ENCODE measurements around the gene EPB41L3. TPM values are rescaled to one million over a fixed set of nuclear protein-coding genes. Genes with fewer than 3 reads are reported as not detected.

The EPB41L3 gene
- total and polyA plus RNA-seq, 10 of the 15 experiments (the other 5 are each of a cell fraction or from before 2014, with no cell fraction given), result 0.11 to 0.69 (median 0.23) TPM; not detected in 6

DNA sequence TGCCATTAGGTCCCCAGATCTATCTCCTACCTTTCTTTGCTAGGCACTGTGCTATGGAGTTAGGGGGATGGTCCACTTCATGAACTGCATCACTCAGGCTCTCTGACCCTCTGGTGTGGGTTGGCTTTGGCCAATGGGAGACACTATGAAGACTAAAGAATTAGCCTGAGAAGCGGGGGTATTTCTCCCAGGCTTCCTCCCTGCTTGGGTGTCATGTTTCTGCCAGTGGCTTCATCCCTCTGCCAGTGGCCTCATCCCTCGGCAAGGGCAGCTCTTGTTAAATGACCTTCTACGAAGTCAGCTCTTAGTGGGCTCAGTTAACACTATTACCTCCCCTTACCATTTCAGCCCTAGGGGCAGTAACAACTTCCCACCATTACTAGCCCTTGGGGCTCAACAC lies 41.9 kb upstream of the EPB41L3 start (continued):
- TF ChIP-seq E4F1 (IDR thresholded peaks at IDR 0.05; ENCODE audit: borderline replicate concordance, partially characterized antibody), result no peak
- TF ChIP-seq KDM1A (IDR thresholded peaks at IDR 0.05; ENCODE audit: borderline replicate concordance), result no peak
- no peak for TF ChIP-seq USF2 (IDR thresholded peaks at IDR 0.05; ENCODE audit: borderline replicate concordance, low read depth, low read length)
- no peak for TF ChIP-seq JUNB (IDR thresholded peaks at IDR 0.05)
- TF ChIP-seq NR2C2 (IDR thresholded peaks at IDR 0.05; ENCODE audit: borderline replicate concordance, control insufficient read depth, insufficient read length, low read depth), result no peak

- no peaks in the 10 kb centered on the region for H3K36me3 ChIP-seq (ENCODE audit: control insufficient read depth in 2 of 2, insufficient read depth in 2 of 2, low read length in 1 of 2)
- H3K4me2 ChIP-seq (ENCODE audit: control insufficient read depth, insufficient read depth), result no peak overlapping the region
- no peak overlapping the region for H3K27ac ChIP-seq (ENCODE audit: control insufficient read depth, insufficient read depth)
- H2AFZ ChIP-seq (ENCODE audit: control insufficient read depth, low read depth, low read length), result no peak overlapping the region
- intact Hi-C loops (cut with micrococcal nuclease; ENCODE audit: unreplicated experiment), result no loop called here
- in situ Hi-C loops (cut with MboI), result no loop called here
- H3K79me2 ChIP-seq (ENCODE audit: control insufficient read depth, insufficient read depth, low read length), result no peaks in the 10 kb centered on the region
- H3K9ac ChIP-seq (ENCODE audit: control insufficient read depth, insufficient read depth, low read length), result no peak overlapping the region
- no peak overlapping the region for H3K4me3 ChIP-seq
- no peaks in the 10 kb centered on the region for H3K9me3 ChIP-seq (replicated peaks; ENCODE audit: control insufficient read depth, insufficient read depth, low read length)
- ChIA-PET SMC1A (ENCODE audit: uncharacterized antibody, unreplicated experiment) (no interaction called here), CTCF (no interaction called here), POLR2A (no interaction called here), RAD21 (ENCODE audit: unreplicated experiment) (no interaction called here)
- BruUV-seq (replicated peaks), result no TSS peak
- no peak for DNase-seq (ENCODE audit: low read depth, low spot score)
- H3K27me3 ChIP-seq (replicated peaks in 1 of 2; ENCODE audit: control insufficient read depth in 2 of 2, insufficient read depth in 2 of 2, low read length in 1 of 2), result no peaks in the 10 kb centered on the region
- FAIRE-seq, result no peak
- ATAC-seq, result no peak
- H3K4me1 ChIP-seq (ENCODE audit: control insufficient read depth, insufficient read depth, low read length), result no peaks in the 10 kb centered on the region
- 47% methylated on average over 7 of the region's 7 CpGs for WGBS (ENCODE audit: insufficient coverage, insufficient replicate concordance, low lambda C conversion rate, missing lambda C conversion rate)
- H4K20me1 ChIP-seq (ENCODE audit: control insufficient read depth, insufficient read depth), result no peaks in the 10 kb centered on the region
- TF ChIP-seq FOS (IDR thresholded peaks at IDR 0.05; ENCODE audit: borderline replicate concordance, extremely low read depth, insufficient read length), result no peak
- no peak for TF ChIP-seq TCF7 (IDR thresholded peaks at IDR 0.05; ENCODE audit: borderline replicate concordance)
- TF ChIP-seq CEBPZ (IDR thresholded peaks at IDR 0.05; ENCODE audit: low read depth, low read length), result no peak
- TF ChIP-seq CUX1 (IDR thresholded peaks at IDR 0.05; ENCODE audit: insufficient replicate concordance, low read depth, low read length), result no peak
Measured at GRCh38 chr18:5584746-5585417, 41.1 kb upstream of the EPB41L3 start.

Measured in GM12878 (cell line).